Fibroblast of mammary gland (primary cell): ENCODE data around the gene ERI3.
"Not testable (repeated sequence)": the region's sequence is repeated elsewhere in the genome, so short reads cannot be mapped to it uniquely, and the experiment has no call there.

Experiments
- DNase-seq: peaks from one replicate; pipeline ENCODE4 v3.0.0-alpha.2; 2010; ENCODE audit warnings: low read depth
- H3K4me3 ChIP-seq: 2 replicates; pipeline ENCODE4 v1.5.1; 2011; ENCODE audit warnings: low read depth, mild to moderate bottlenecking, low read length, moderate library complexity; ENCODE audit not compliant: control insufficient read depth
- TF ChIP-seq, protein P1 (sequence below): conservative IDR thresholded peaks from 2 replicates; pipeline ENCODE4 v1.5.1; 2011; ENCODE audit warnings: low read depth, low read length, inconsistent platforms; ENCODE audit not compliant: control insufficient read depth, insufficient read depth

The ERI3 gene

DNA sequence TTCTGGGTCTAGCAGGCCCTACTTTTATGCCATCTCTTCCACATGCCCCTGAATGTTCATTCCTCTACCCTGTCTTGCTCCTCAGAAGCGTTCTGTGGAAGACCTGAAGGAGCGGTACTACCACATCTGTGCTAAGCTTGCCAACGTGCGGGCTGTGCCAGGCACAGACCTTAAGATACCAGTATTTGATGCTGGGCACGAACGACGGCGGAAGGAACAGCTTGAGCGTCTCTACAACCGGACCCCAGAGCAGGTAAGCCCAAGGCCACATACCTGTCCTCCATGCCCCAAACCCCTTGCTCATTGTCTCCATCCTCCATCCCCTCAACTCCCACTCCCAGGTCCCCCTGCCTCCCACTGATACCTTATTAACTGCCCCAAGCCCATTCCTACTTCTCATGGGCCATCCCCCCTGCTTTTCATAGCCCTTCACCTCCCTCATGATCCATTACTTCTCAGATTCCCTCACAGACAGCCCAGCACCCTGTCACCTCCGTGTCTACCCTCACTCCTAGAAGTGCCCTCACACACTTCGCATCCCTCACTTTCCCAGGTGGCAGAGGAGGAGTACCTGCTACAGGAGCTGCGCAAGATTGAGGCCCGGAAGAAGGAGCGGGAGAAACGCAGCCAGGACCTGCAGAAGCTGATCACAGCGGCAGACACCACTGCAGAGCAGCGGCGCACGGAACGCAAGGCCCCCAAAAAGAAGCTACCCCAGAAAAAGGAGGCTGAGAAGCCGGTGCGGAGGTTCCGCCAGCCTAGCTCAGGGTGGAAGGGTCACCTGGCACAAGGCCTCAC is 136.4 kb downstream of the ERI3 start:
- no peak overlapping the region for H3K4me3 ChIP-seq
- TF ChIP-seq, protein P1, sequence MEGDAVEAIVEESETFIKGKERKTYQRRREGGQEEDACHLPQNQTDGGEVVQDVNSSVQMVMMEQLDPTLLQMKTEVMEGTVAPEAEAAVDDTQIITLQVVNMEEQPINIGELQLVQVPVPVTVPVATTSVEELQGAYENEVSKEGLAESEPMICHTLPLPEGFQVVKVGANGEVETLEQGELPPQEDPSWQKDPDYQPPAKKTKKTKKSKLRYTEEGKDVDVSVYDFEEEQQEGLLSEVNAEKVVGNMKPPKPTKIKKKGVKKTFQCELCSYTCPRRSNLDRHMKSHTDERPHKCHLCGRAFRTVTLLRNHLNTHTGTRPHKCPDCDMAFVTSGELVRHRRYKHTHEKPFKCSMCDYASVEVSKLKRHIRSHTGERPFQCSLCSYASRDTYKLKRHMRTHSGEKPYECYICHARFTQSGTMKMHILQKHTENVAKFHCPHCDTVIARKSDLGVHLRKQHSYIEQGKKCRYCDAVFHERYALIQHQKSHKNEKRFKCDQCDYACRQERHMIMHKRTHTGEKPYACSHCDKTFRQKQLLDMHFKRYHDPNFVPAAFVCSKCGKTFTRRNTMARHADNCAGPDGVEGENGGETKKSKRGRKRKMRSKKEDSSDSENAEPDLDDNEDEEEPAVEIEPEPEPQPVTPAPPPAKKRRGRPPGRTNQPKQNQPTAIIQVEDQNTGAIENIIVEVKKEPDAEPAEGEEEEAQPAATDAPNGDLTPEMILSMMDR, result no peak
- no peak for DNase-seq

DNA sequence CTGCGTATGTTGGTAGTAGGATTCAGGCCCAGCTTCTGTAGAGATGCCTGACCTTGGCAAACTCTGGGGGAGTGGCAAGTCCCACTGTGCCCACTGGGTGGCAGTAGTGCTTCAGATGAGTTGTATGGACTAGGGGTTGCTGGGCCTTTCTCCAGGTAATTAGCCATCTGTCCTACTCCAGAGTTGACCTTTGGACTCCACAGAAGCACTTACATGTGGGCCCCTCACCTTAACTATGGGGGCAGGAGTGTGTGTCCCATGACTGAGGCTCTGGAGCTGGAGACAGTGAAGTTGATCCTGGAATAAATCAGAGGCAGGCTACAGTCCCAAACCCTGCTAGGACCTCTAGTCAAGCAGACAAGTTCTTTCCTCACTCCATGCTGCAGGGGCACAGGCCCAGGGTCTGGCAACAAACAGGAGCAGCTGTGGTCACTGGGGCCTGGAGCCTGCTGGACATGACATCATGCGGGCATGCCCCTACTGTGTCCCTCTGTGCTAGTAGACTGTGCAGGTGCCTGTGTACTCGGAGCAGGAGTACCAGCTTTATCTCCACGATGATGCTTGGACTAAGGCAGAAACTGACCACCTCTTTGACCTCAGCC is 137.1 kb downstream of the ERI3 start:
- TF ChIP-seq, protein P1, result peak; percentile 97
- no peak overlapping the region for H3K4me3 ChIP-seq
- DNase-seq, result peak; percentile 74

DNA sequence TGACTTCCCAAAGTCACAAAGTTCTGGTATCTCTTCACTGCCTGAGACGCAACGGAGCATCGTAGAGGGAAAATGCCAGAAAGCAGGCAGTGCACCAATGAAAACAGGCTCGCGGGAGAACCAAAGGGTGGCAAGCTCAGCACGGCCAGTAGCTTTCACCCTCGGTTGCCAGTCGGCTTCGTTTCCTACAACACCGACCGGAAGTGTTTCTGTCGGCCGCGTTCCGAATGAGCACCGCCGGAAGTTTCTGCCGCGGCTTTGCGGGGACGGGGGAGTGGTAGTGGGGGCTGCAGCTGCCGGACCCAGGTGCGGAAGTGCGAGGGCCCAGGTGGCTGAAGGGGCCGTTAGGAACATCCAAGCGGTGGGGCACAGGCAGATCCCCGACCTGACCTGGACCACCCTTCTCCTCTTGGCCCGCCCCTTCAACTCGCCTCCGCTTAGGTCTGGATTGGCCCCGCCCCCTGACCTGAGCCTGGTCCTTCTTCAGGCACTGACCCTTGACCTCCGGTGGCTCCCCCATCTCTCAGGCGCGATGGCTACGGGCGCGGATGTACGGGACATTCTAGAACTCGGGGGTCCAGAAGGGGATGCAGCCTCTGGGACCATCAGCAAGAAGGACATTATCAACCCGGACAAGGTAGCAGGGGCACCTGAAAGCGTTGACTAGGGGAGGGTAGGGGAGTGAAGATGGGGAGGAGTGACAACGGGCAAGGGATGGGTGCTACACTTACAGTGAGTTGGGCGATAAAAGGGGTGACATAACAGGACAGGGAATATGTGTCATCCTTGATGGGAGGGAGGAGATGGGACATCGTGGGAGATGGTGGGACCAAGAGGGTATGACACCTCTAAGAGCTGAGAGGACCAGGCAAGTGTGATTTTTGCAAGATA is 141.6 kb downstream of the ERI3 start, which contains the start of gene DMAP1:
Gene DMAP1 (plus strand): TSS at position 250 of the 891 bp plus-strand sequence. CDS start 283 bp downstream, at position 533.
- DNase-seq, result peak; percentile 85
- TF ChIP-seq, protein P1, result no peak
- H3K4me3 ChIP-seq, result peak within 1 kb of the TSS; percentile 78

DNA sequence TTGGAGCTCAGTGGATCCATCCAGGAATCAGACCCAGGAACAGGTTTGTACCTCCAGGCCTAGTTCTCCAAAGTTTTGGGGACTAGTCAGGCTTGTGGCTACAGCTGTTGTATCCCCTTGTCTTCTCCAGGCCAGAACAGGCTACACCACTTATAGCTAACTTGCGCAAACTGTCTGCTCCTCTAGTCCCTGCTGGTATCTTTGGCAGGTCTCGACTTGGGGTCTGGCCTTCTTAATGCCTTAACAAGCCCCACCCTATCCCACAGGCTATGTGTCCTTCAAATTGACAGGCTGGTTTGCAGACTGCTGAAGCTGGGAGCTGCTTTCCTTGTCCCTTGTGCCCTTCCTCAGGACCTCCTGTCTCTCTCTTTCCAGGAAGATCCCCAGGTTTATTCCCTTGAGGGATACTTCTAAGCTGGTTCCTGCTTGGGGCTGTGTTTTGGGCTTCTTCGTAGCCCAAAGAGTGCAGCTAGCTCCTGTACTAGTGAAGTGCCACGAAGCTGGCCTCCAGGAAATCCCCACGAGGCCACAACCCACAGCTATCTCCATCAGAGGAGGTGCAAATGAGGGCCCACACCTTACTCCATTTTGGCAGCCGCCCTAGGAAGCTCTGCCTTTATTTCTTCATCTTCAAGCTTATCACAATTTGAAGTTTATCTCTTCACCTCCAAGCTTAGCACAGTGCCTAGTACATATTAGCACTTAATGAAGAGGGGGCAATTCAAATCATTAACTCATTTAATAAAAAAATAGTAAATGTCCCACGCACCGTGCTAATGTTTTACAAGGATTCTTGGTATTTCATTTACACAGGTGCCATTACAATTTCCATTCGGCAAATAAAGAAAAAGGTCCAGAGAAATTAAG is 142.5 kb downstream of the ERI3 start:
- H3K4me3 ChIP-seq, result peak overlapping the region; percentile 78
- DNase-seq, result no peak
- TF ChIP-seq, protein P1, result no peak

DNA sequence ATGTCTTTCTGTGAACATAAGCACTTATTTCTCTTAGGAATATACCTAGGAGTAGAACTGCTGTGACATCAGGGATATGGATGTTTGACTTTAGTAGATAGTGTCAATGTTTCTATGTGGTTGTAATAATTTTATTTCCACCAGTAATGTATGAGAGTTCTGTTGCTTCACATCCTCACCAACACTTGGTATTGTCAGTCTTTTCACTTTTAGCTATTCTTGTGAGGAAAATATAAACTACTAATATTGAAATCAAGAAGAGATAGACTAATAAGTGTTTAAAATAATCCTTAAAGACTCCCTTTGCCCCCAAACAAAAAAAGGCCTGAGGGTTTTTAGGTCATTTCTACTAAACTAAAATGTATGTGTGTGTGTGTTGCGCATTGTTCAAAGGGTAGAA is 144.5 kb downstream of the ERI3 start:
- DNase-seq, result no peak
- TF ChIP-seq, protein P1, result no peak
- H3K4me3 ChIP-seq, result no peak overlapping the region

DNA sequence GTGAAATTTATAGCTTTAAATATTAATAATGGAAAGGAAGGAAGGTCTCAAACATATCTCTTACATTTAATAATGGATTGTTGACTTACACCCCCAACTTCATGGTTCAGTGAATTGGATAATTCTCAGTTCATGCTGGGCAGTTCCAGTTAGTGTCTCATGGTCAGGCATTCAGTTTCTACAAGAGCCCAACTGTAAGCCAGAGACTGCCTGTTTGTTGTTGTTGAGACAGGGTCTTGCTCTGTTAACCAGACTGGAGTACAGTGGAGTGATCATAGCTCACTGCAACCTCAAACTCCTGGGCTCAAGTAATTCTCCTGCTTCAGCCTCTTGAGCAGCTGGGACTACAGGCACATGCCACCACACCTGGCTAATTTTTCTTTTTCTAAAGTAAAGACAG is 146.8 kb downstream of the ERI3 start:
- H3K4me3 ChIP-seq, result no peak overlapping the region
- TF ChIP-seq, protein P1, result no peak
- DNase-seq, result no peak

DNA sequence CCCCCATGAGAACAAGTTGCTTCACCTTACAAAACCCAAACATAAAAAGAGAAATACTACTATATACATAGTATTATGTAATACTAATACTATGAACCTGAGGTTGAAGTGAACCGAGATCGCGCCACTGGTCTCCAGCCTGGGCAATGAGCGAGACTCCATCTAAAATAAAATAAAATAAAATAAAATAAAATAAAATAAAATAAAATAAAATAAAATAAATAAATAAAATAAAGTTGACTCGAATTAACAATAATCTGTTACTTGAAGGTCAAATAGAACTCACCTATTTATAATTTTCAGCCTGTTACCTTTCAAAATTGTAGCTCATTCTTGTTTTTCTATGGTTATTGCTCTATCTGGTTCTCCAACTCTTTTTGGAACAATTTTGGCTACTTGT is 148.5 kb downstream of the ERI3 start:
- not testable (repeated sequence) for DNase-seq, H3K4me3 ChIP-seq
